ENCODE results near the gene HMMR.

DNA sequence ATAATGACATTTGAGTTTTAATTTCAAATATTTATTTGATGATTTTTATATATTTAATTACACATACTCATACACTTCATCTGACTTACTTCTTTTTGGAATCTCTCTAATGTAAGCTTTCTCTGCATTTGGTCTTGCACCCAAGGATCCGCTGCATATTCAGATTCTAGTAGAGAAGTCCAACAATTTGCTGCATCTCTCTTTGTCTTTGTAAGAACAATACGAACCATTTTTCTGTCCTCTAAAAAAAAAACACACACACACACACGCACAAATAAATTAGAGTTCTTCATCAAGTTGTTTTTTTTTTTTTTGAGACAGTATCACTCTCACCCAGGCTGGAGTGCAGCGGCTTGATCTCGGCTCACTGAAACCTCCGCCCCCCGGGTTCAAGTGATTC is 3.6 kb upstream of the HMMR start:
- TF ChIP-seq CTCF (IDR thresholded peaks at IDR 0.05) (no peak), POLR2A (IDR thresholded peaks at IDR 0.05) (no peak)
